Suprapubic skin (tissue), 4 donors: ENCODE measurements around the gene RIPOR2. TPM values are rescaled to one million over a fixed set of nuclear protein-coding genes. Genes with fewer than 3 reads are reported as not detected.
"Not testable (repeated sequence)": the region's sequence is repeated elsewhere in the genome, so short reads cannot be mapped to it uniquely, and the experiment has no call there.

Source experiments
- DNase-seq, 2 donors: peaks; one replicate each; pipeline ENCODE4 v3.0.0-alpha.2; 2019; ENCODE audit warnings: low spot score in 2 of 2
- H3K27ac ChIP-seq: fragments of 200-600 bp; sonication (generic); one replicate; pipeline ENCODE4 v1.5.1; 2019
- H3K27me3 ChIP-seq: fragments of 200-600 bp; sonication (generic); one replicate; pipeline ENCODE4 v1.5.1; 2019
- H3K36me3 ChIP-seq: fragments of 200-600 bp; sonication (generic); one replicate; pipeline ENCODE4 v1.5.1; 2019
- H3K4me1 ChIP-seq: fragments of 200-600 bp; sonication (generic); one replicate; pipeline ENCODE4 v1.5.1; 2019
- H3K4me3 ChIP-seq: fragments of 200-600 bp; sonication (generic); one replicate; pipeline ENCODE4 v1.5.1; 2019; ENCODE audit warnings: mild to moderate bottlenecking
- H3K9me3 ChIP-seq: fragments of 200-600 bp; sonication (generic); one replicate; pipeline ENCODE4 v1.5.1; 2019
- EP300 ChIP-seq: sonication (generic); formaldehyde crosslinking; IDR thresholded peaks from one replicate; pipeline ENCODE4 v1.6.1; 2017; ENCODE audit warnings: antibody characterized with exemption
- POLR2A ChIP-seq, 2 donors: fragments of 450-650 bp; IDR thresholded peaks; one replicate each; pipeline ENCODE4 v1.6.1; 2017; ENCODE audit warnings: antibody characterized with exemption in 2 of 2, mild to moderate bottlenecking in 2 of 2, moderate library complexity in 2 of 2
- POLR2AphosphoS5 ChIP-seq, 3 donors: sonication (generic); formaldehyde crosslinking; IDR thresholded peaks; one replicate each; pipeline ENCODE4 v1.6.1; 2017; ENCODE audit warnings: antibody characterized with exemption in 3 of 3
- WGBS: methylation state at CpG from one replicate; pipeline ENCODE4 v1.1.5; 2018; 5-methylcytosine and 5-hydroxymethylcytosine counted together
- total RNA-seq, 4 donors: library from RNA; depleted of rRNA; stranded (reverse); fragments of >200 nt; gene quantifications; one replicate each; pipeline ENCODE4 v1.1.0, GENCODE V29; 2016
- TF ChIP-seq, protein P1 (sequence below), 2 donors: fragments of 200-600 bp in 1 of 2; fragments of 450-650 bp in 1 of 2; sonication (generic) in 1 of 2; IDR thresholded peaks; one replicate each; pipeline ENCODE4 v1.5.1; 2016 to 2019; ENCODE audit warnings: antibody characterized with exemption in 2 of 2, mild to moderate bottlenecking in 1 of 2, moderate library complexity in 1 of 2

Gene RIPOR2
- total RNA-seq, 4 donors from 2014 or later, result 3.8 to 12.8 (median 11.4) TPM

DNA sequence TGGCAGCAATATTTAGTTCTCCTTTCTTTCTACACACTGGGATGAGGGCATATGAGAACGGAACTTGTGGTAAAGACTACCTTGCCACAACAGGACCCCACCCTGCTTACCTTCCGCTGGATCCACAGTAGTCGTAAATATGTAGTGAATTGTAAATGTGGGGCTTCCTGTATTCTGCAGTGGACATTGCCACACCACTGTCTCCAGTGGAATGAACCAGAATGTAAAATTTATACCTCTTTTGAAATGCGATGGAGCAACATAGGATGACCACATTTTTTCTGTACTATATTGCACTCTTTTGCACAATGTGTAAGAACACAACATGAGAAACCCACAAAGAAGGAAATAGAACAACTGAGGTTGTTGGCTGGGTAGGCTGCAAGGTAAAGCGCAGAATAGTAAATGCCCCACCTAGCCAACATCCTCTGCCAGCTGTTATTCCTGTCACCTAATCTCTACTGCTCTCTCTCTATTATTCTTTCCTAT, 16.1 kb upstream of the RIPOR2 start:
- DNase-seq, result no peak
- Histone ChIP-seq H3K27ac (no peak overlapping the region), H3K4me3 (no peak overlapping the region), H3K27me3 (no peaks in the 10 kb centered on the region), H3K9me3 (no peaks in the 10 kb centered on the region), H3K4me1 (no peaks in the 10 kb centered on the region), H3K36me3 (no peaks in the 10 kb centered on the region)
- TF ChIP-seq POLR2A (IDR thresholded peaks at IDR 0.05) (no peak), EP300 (no peak), POLR2AphosphoS5 (IDR thresholded peaks at IDR 0.05) (no peak)
- TF ChIP-seq, protein P1, sequence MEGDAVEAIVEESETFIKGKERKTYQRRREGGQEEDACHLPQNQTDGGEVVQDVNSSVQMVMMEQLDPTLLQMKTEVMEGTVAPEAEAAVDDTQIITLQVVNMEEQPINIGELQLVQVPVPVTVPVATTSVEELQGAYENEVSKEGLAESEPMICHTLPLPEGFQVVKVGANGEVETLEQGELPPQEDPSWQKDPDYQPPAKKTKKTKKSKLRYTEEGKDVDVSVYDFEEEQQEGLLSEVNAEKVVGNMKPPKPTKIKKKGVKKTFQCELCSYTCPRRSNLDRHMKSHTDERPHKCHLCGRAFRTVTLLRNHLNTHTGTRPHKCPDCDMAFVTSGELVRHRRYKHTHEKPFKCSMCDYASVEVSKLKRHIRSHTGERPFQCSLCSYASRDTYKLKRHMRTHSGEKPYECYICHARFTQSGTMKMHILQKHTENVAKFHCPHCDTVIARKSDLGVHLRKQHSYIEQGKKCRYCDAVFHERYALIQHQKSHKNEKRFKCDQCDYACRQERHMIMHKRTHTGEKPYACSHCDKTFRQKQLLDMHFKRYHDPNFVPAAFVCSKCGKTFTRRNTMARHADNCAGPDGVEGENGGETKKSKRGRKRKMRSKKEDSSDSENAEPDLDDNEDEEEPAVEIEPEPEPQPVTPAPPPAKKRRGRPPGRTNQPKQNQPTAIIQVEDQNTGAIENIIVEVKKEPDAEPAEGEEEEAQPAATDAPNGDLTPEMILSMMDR (IDR thresholded peaks at IDR 0.05), result no peak
- WGBS, result 71% methylated on average over 5 of the region's 5 CpGs

DNA sequence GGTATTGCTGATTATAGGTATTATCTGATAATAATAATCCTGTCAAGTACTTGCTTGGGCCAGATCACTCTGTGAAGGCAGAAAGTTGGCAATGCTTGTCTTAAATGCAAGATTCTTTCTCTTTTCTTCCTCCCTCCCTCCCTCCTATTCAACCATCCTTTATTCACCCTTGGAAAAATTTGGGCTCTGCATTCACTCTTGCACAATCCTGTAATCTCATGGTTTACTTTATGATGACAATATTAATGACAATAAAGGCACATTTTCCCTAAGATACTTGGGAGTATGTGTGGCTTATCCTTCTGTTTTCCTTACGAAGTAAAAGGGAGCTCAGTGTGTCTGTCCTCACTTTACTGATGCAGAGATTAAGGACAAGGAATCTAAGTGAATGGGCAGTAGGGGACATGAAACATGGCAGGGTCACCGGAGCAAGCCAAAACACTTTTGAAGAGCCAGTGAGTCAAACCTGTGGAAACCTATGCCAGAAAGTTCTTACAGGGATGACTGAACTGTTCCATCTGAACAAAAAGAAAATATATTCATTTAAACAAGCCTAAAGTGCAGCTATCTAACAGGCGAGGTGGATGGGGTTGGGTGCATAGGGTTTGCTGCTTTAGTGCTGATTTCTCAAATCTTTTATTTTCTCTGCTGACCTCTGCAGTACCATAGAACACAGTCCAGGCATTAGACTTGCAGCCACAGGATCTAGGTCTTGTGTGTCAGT, 14.6 kb upstream of the RIPOR2 start:
- Histone ChIP-seq H3K4me1 (no peaks in the 10 kb centered on the region), H3K4me3 (no peak overlapping the region), H3K9me3 (peaks cover 5% of the 10 kb centered on the region), H3K27ac (no peak overlapping the region), H3K27me3 (no peaks in the 10 kb centered on the region), H3K36me3 (no peaks in the 10 kb centered on the region)
- 75% methylated on average over 3 of the region's 3 CpGs for WGBS
- DNase-seq, result no peak
- TF ChIP-seq EP300 (no peak), POLR2AphosphoS5 (IDR thresholded peaks at IDR 0.05) (no peak), POLR2A (IDR thresholded peaks at IDR 0.05) (no peak)
- TF ChIP-seq, protein P1 (IDR thresholded peaks at IDR 0.05), result no peak

DNA sequence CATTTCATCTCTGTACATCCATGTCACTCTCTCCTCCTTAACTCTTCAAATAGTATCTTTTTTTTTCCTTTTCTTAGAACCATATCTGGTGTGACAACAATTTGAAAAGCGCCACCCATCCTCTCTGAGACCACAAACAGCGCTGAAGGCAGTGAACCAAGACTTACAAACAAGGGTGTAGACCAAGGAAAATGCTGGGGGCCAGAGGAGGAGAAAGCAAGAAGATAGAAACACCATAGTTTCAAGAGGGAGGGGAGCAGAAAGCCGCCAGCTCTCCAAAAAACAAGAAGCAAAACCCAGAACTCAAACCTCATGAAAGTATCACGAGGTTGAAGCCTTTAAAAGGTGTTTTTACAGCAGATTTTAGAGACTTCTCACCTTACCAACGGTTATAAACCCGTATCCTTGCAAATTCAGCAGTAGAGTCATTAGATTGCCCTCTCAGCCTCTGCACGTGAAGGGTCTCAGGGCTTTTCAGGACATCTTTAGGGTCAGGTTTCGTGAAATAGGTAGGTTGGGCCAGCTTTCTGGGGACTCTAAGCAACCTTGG, 13.3 kb upstream of the RIPOR2 start:
- H3K9me3 ChIP-seq, result peaks cover 16% of the 10 kb centered on the region

DNA sequence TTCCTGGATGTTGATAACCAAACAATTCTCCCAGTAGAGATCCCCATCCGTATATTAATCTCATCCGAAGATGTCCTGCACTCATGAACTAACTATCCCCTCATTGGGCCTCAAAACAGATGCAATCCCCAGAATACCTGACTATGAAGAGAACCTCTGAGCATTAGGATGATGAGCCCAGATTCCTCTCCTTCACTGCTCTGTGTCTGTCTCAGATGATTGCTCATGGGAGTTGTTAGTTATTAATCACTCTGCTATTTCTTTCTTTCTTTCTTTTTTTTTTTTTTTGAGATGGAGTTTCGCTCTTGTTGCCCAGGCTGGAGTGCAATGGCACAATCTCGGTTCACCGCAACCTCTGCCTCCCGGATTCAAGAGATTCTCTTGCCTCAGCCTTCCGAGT, 12.5 kb upstream of the RIPOR2 start:
- not testable (repeated sequence) for H3K36me3 ChIP-seq, H3K4me3 ChIP-seq, H3K27ac ChIP-seq, H3K27me3 ChIP-seq, H3K4me1 ChIP-seq, DNase-seq
- peaks cover 21% of the 10 kb centered on the region for H3K9me3 ChIP-seq
- 92% methylated on average over 7 of the region's 7 CpGs for WGBS

More for the DNA sequence above, 13.3 kb upstream of the RIPOR2 start:
- Histone ChIP-seq H3K4me1 (no peaks in the 10 kb centered on the region), H3K27me3 (no peaks in the 10 kb centered on the region), H3K4me3 (no peak overlapping the region), H3K27ac (no peak overlapping the region), H3K36me3 (no peaks in the 10 kb centered on the region)
- TF ChIP-seq POLR2AphosphoS5 (IDR thresholded peaks at IDR 0.05), result no peak
- TF ChIP-seq POLR2A (IDR thresholded peaks at IDR 0.05), result no peak
- no peak for TF ChIP-seq EP300
- TF ChIP-seq, protein P1 (IDR thresholded peaks at IDR 0.05), result no peak
- DNase-seq, result no peak
- 66% methylated on average over 8 of the region's 8 CpGs for WGBS

DNA sequence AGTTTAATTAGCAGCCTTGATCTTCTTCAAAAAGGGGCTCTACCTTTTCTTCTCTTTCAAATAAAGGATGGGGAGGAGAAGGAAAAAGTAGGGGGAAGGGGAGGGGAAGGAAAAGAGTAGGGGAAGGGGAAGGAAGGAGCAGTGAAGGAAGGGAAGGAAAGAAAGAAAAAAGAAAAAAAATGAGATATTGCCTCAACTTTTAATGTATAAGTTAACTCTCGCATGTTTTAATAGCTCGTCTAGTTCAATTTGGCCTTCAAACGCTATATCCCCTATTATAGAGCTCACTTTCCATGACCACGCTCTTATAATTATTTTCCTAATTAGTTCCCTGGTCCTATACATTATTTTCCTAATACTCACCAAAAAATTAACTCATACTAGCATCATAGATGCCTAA, 11.9 kb upstream of the RIPOR2 start:
- no peaks in the 10 kb centered on the region for H3K27me3 ChIP-seq
- peaks cover 21% of the 10 kb centered on the region for H3K9me3 ChIP-seq
- H3K27ac ChIP-seq, result no peak overlapping the region
- H3K36me3 ChIP-seq, result no peaks in the 10 kb centered on the region
- WGBS, result 97% methylated on average over 4 of the region's 4 CpGs
- no peak overlapping the region for H3K4me3 ChIP-seq
- no peak for TF ChIP-seq POLR2AphosphoS5 (IDR thresholded peaks at IDR 0.05)
- TF ChIP-seq EP300, result no peak
- TF ChIP-seq POLR2A (IDR thresholded peaks at IDR 0.05), result no peak
- TF ChIP-seq, protein P1 (IDR thresholded peaks at IDR 0.05), result no peak
- no peak for DNase-seq
- H3K4me1 ChIP-seq, result no peaks in the 10 kb centered on the region
